GM19395 (cell line): ENCODE data around the gene RAD21L1.
"Not testable (repeated sequence)": the region's sequence is repeated elsewhere in the genome, so short reads cannot be mapped to it uniquely, and the experiment has no call there.

Experiments
- ATAC-seq: cut with Tn5 transposase; IDR thresholded peaks from one replicate; pipeline ENCODE4 v1.9.1; 2021; ENCODE audit warnings: mild to moderate bottlenecking, moderate library complexity; ENCODE audit not compliant: unreplicated experiment

Gene RAD21L1

GRCh38 chr20:1199212-1199873 lies 26.5 kb upstream of the RAD21L1 start:
- no peak for ATAC-seq

GRCh38 chr20:1199964-1200363 lies 25.9 kb upstream of the RAD21L1 start:
- no peak for ATAC-seq

GRCh38 chr20:1202762-1203504 lies 22.9 kb upstream of the RAD21L1 start, which contains the start of gene C20orf202:
C20orf202 (plus strand) TSS chr20:1203454; CDS start chr20:1203586, 132 bp downstream.
- no peak for ATAC-seq

GRCh38 chr20:1203630-1204029 lies 22.2 kb upstream of the RAD21L1 start:
- no peak for ATAC-seq

- ATAC-seq, result no peak
Observed at GRCh38 chr20:1204113-1204512, 21.7 kb upstream of the RAD21L1 start.

GRCh38 chr20:1204576-1204975 lies 21.3 kb upstream of the RAD21L1 start:
- ATAC-seq, result no peak

GRCh38 chr20:1205802-1206201 lies 20.0 kb upstream of the RAD21L1 start:
- no peak for ATAC-seq

- no peak for ATAC-seq
Observed at GRCh38 chr20:1206366-1207148, 19.3 kb upstream of the RAD21L1 start.

- ATAC-seq, result no peak
Observed at GRCh38 chr20:1207293-1207878, 18.5 kb upstream of the RAD21L1 start.

- no peak for ATAC-seq
Observed at GRCh38 chr20:1209447-1210387, 16.1 kb upstream of the RAD21L1 start.

GRCh38 chr20:1210501-1210900 lies 15.3 kb upstream of the RAD21L1 start:
- ATAC-seq, result no peak

- ATAC-seq, result no peak
Observed at GRCh38 chr20:1212023-1212422, 13.8 kb upstream of the RAD21L1 start.

GRCh38 chr20:1212607-1213396 lies 13.0 kb upstream of the RAD21L1 start:
- ATAC-seq, result peak; percentile 58

- no peak for ATAC-seq
Observed at GRCh38 chr20:1214838-1215261, 11.0 kb upstream of the RAD21L1 start.

- ATAC-seq, result no peak
Observed at GRCh38 chr20:1215386-1216170, 10.3 kb upstream of the RAD21L1 start.

GRCh38 chr20:1216527-1217427 lies 9.1 kb upstream of the RAD21L1 start:
- not testable (repeated sequence) for ATAC-seq

- not testable (repeated sequence) for ATAC-seq
Observed at GRCh38 chr20:1222750-1223149, 3.1 kb upstream of the RAD21L1 start.
